Esophagus (tissue), 2 donors: Measurements from ENCODE around the gene EIF4E2. TPM values are rescaled to one million over a fixed set of nuclear protein-coding genes. Genes with fewer than 3 reads are reported as not detected.

Experiments
- H3K27ac ChIP-seq, 2 donors: one replicate each; pipeline ENCODE4 v1.5.1; 2013; ENCODE audit warnings: low read depth in 2 of 2, mild to moderate bottlenecking in 2 of 2, inconsistent platforms in 1 of 2, low read length in 1 of 2, moderate library complexity in 1 of 2
- H3K27me3 ChIP-seq, 2 donors: one replicate each; pipeline ENCODE4 v1.6.1; 2013; ENCODE audit warnings: low read length in 2 of 2, control low read depth in 1 of 2, mild to moderate bottlenecking in 1 of 2; ENCODE audit not compliant: insufficient read depth in 2 of 2, control insufficient read depth in 1 of 2
- H3K36me3 ChIP-seq, 2 donors: one replicate each; pipeline ENCODE4 v1.6.1; 2013; ENCODE audit warnings: low read length in 1 of 2; ENCODE audit not compliant: control insufficient read depth in 2 of 2, insufficient read depth in 2 of 2
- H3K4me1 ChIP-seq, 2 donors: one replicate each; pipeline ENCODE4 v1.6.1; 2013; ENCODE audit warnings: low read length in 1 of 2; ENCODE audit not compliant: control insufficient read depth in 2 of 2, insufficient read depth in 2 of 2
- H3K4me3 ChIP-seq, 2 donors: one replicate each; pipeline ENCODE4 v1.5.1; 2013; ENCODE audit warnings: low read length in 2 of 2, mild to moderate bottlenecking in 2 of 2, low read depth in 1 of 2, moderate library complexity in 1 of 2
- H3K9me3 ChIP-seq, 2 donors: one replicate each; pipeline ENCODE4 v1.6.1; 2013; ENCODE audit warnings: mild to moderate bottlenecking in 2 of 2, low read depth in 1 of 2, low read length in 1 of 2, moderate library complexity in 1 of 2; ENCODE audit not compliant: control insufficient read depth in 2 of 2, insufficient read depth in 1 of 2
- WGBS, 2 donors: extraction: QIAGEN DNeasy Blood & Tissue Kit; methylation state at CpG; one replicate each; pipeline ENCODE4 v1.1.7; 2013; 5-methylcytosine and 5-hydroxymethylcytosine counted together
- polyA plus RNA-seq, 2 donors: library from polyadenylated mRNA; stranded (reverse); fragments of 200-250 nt; gene quantifications; one replicate each; pipeline ENCODE4 v1.2.3, GENCODE V29; 2013
- donor health status: healthy with polysubstance abuse.
- donor health status: Bipolar disorder and iron deficiency.

EIF4E2 gene
- polyA plus RNA-seq, 2 donors, result 45.9 to 56.7 TPM

- Histone ChIP-seq H3K4me1 (peaks cover 6 to 8% of the 10 kb centered on the region in 2 donors), H3K27ac (no peak overlapping the region)
- 53 to 63% methylated on average over 9 of the region's 9 CpGs for WGBS, 2 donors
Measured at GRCh38 chr2:232541961-232542714, 8.4 kb upstream of the EIF4E2 start.

GRCh38 chr2:232542715-232543467 is 7.6 kb upstream of the EIF4E2 start:
- no peak overlapping the region for H3K27ac ChIP-seq
- peaks cover 0 to 5% of the 10 kb centered on the region in 2 donors for H3K36me3 ChIP-seq
- H3K27me3 ChIP-seq, result no peaks in the 10 kb centered on the region
- peaks cover 5 to 8% of the 10 kb centered on the region in 2 donors for H3K4me1 ChIP-seq
- WGBS, 2 donors, result 91 to 93% methylated on average over 17 to 20 of the region's 20 CpGs
- no peaks in the 10 kb centered on the region for H3K9me3 ChIP-seq
- H3K4me3 ChIP-seq, result no peak overlapping the region

More at GRCh38 chr2:232541961-232542714, 8.4 kb upstream of the EIF4E2 start:
- Histone ChIP-seq H3K27me3 (no peaks in the 10 kb centered on the region), H3K4me3 (no peak overlapping the region), H3K9me3 (no peaks in the 10 kb centered on the region), H3K36me3 (peaks cover 0 to 5% of the 10 kb centered on the region in 2 donors)

GRCh38 chr2:232543491-232543890 is 7.0 kb upstream of the EIF4E2 start:
- H3K27ac ChIP-seq, result no peak overlapping the region
- H3K36me3 ChIP-seq, result peaks cover 0 to 5% of the 10 kb centered on the region in 2 donors
- no peaks in the 10 kb centered on the region for H3K9me3 ChIP-seq
- 89 to 91% methylated on average over 14 of the region's 14 CpGs for WGBS, 2 donors
- H3K4me3 ChIP-seq, result no peak overlapping the region
- H3K4me1 ChIP-seq, result peaks cover 5 to 8% of the 10 kb centered on the region in 2 donors
- H3K27me3 ChIP-seq, result no peaks in the 10 kb centered on the region

- WGBS, 2 donors, result 91 to 93% methylated on average over 19 of the region's 19 CpGs
- H3K9me3 ChIP-seq, result no peaks in the 10 kb centered on the region
- no peaks in the 10 kb centered on the region for H3K27me3 ChIP-seq
- peaks cover 0 to 5% of the 10 kb centered on the region in 2 donors for H3K36me3 ChIP-seq
- H3K4me3 ChIP-seq, result no peak overlapping the region
- peaks cover 5 to 8% of the 10 kb centered on the region in 2 donors for H3K4me1 ChIP-seq
- no peak overlapping the region for H3K27ac ChIP-seq
Measured at GRCh38 chr2:232543928-232544631, 6.4 kb upstream of the EIF4E2 start.

GRCh38 chr2:232544674-232545073 is 5.8 kb upstream of the EIF4E2 start:
- WGBS, 2 donors, result 89% methylated on average over 6 of the region's 6 CpGs
- Histone ChIP-seq H3K27ac (no peak overlapping the region), H3K4me1 (peaks cover 0 to 5% of the 10 kb centered on the region in 2 donors), H3K4me3 (no peak overlapping the region), H3K9me3 (no peaks in the 10 kb centered on the region), H3K36me3 (peaks cover 0 to 5% of the 10 kb centered on the region in 2 donors), H3K27me3 (no peaks in the 10 kb centered on the region)

GRCh38 chr2:232545511-232546375 is 4.7 kb upstream of the EIF4E2 start:
- H3K27me3 ChIP-seq, result no peaks in the 10 kb centered on the region
- no peak overlapping the region for H3K4me3 ChIP-seq
- WGBS, 2 donors, result 90 to 92% methylated on average over 16 to 17 of the region's 17 CpGs
- no peak overlapping the region for H3K27ac ChIP-seq
- H3K36me3 ChIP-seq, result peaks cover 0 to 5% of the 10 kb centered on the region in 2 donors
- peaks cover 0 to 5% of the 10 kb centered on the region in 2 donors for H3K4me1 ChIP-seq
- H3K9me3 ChIP-seq, result no peaks in the 10 kb centered on the region

GRCh38 chr2:232547991-232548390 is 2.5 kb upstream of the EIF4E2 start:
- H3K36me3 ChIP-seq, result peaks cover 0 to 5% of the 10 kb centered on the region in 2 donors
- H3K4me3 ChIP-seq, result no peak overlapping the region
- 97 to 99% methylated on average over 6 of the region's 6 CpGs for WGBS, 2 donors
- no peaks in the 10 kb centered on the region for H3K9me3 ChIP-seq
- H3K27ac ChIP-seq, result no peak overlapping the region
- peaks cover 0 to 5% of the 10 kb centered on the region in 2 donors for H3K4me1 ChIP-seq
- no peaks in the 10 kb centered on the region for H3K27me3 ChIP-seq

- H3K4me3 ChIP-seq, result peak overlapping the region; percentile 79 to 82
Measured at GRCh38 chr2:232549655-232550353, 685 bp upstream of the EIF4E2 start.

More at GRCh38 chr2:232549655-232550353, 685 bp upstream of the EIF4E2 start:
- Histone ChIP-seq H3K9me3 (no peaks in the 10 kb centered on the region), H3K27me3 (no peaks in the 10 kb centered on the region), H3K4me1 (peaks cover 0 to 5% of the 10 kb centered on the region in 2 donors), H3K27ac (peak overlapping the region; percentile 96 to 97), H3K36me3 (peaks cover 2 to 5% of the 10 kb centered on the region in 2 donors)
- WGBS, 2 donors, result 33 to 35% methylated on average over 21 of the region's 21 CpGs
